ENCODE data around the gene TIMP2. TPM values are rescaled to one million over a fixed set of nuclear protein-coding genes. Genes with fewer than 3 reads are reported as not detected.
"Not testable (repeated sequence)": the region's sequence is repeated elsewhere in the genome, so short reads cannot be mapped to it uniquely, and the experiment has no call there.

The TIMP2 gene
- total RNA-seq, 1 experiment from 2014 or later, result 60.5 TPM

DNA sequence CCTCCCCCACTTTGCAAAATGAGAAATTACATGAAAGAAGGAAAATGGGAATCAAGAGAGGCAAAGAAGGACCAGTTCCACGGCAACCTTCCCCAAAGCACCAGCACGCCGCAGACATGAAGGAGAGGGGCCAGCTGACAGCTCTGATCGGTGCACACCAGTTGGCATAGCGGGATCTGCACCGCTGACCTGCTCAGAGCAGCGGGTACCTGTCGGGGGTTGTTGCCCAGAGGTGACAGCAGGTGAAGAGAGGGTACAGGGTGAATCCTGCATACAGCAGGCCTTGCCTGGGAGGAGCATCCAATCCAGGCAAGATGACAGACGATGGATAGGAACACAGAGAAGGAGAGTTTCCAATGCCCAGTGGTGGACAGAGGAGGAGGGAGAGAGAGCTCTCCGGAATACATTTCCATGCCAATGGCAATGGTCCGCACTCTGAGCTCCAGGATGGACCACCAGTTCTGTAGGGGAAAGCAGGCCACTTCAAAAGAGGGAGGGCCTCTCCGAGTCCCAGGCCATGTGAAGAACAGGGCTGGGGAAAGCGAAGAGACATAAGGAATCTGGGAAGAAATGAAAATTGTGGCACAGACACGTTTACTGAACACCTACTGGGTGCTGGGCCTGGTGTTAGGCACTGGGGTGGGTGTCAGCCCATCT lies 46.2 kb downstream of the TIMP2 start:
- BruUV-seq (replicated peaks), result no TSS peak
- ChIA-PET CTCF (no interaction called here), POLR2A (ENCODE audit: low non-redundant PET) (no interaction called here)
- no peaks in the 10 kb centered on the region for H3K27me3 ChIP-seq (replicated peaks; ENCODE audit: insufficient read depth, low read depth, low read length, poor library complexity)
- peaks cover 4% of the 10 kb centered on the region for H3K4me1 ChIP-seq (ENCODE audit: insufficient read depth, low read length, poor library complexity, severe bottlenecking)
- no peak overlapping the region for H3K27ac ChIP-seq (ENCODE audit: low read depth, low read length, poor library complexity, severe bottlenecking)
- TF ChIP-seq, protein P1, sequence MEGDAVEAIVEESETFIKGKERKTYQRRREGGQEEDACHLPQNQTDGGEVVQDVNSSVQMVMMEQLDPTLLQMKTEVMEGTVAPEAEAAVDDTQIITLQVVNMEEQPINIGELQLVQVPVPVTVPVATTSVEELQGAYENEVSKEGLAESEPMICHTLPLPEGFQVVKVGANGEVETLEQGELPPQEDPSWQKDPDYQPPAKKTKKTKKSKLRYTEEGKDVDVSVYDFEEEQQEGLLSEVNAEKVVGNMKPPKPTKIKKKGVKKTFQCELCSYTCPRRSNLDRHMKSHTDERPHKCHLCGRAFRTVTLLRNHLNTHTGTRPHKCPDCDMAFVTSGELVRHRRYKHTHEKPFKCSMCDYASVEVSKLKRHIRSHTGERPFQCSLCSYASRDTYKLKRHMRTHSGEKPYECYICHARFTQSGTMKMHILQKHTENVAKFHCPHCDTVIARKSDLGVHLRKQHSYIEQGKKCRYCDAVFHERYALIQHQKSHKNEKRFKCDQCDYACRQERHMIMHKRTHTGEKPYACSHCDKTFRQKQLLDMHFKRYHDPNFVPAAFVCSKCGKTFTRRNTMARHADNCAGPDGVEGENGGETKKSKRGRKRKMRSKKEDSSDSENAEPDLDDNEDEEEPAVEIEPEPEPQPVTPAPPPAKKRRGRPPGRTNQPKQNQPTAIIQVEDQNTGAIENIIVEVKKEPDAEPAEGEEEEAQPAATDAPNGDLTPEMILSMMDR (conservative IDR thresholded peaks at IDR 0.05; ENCODE audit: low read depth, low read length), result no peak
- TF ChIP-seq EZH2 (IDR thresholded peaks at IDR 0.05; ENCODE audit: borderline replicate concordance, low read depth, low read length, poor library complexity, severe bottlenecking), result no peak
- H3K36me3 ChIP-seq (ENCODE audit: insufficient read depth, low read length, poor library complexity, severe bottlenecking), result no peaks in the 10 kb centered on the region
- H3K4me3 ChIP-seq (ENCODE audit: low read depth, low read length, poor library complexity, severe bottlenecking), result no peak overlapping the region
- no peak for DNase-seq (ENCODE audit: low spot score)
- no peaks in the 10 kb centered on the region for H3K9me3 ChIP-seq (ENCODE audit: low read depth, low read length, poor library complexity, severe bottlenecking)
- intact Hi-C loops (cut with micrococcal nuclease; ENCODE audit: unreplicated experiment), result no loop called here

DNA sequence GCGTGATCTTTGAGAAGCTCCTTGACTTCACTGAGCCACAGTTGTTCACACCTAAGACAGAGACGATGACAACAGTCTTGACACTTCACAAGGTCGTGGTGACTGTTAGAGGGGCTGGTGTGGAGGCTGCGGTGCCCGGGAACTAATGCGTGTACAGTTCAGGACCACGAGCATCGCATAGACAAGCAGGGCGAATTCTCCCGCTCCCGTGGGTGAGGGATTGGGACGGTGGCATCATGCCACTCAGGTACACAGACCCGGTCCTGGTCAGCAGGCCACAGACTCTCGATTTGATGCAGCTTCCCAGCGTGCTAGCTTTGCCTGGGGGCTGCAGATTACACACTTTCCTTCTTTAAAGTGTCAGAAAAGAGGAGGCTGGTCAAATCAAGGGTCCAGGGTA lies 46.9 kb downstream of the TIMP2 start:
- ChIA-PET POLR2A (ENCODE audit: low non-redundant PET) (no interaction called here), CTCF (no interaction called here)
- TF ChIP-seq EZH2 (IDR thresholded peaks at IDR 0.05; ENCODE audit: borderline replicate concordance, low read depth, low read length, poor library complexity, severe bottlenecking), result no peak
- TF ChIP-seq, protein P1 (conservative IDR thresholded peaks at IDR 0.05; ENCODE audit: low read depth, low read length), result no peak
- no peak overlapping the region for H3K4me3 ChIP-seq (ENCODE audit: low read depth, low read length, poor library complexity, severe bottlenecking)
- H3K36me3 ChIP-seq (ENCODE audit: insufficient read depth, low read length, poor library complexity, severe bottlenecking), result no peaks in the 10 kb centered on the region
- H3K9me3 ChIP-seq (ENCODE audit: low read depth, low read length, poor library complexity, severe bottlenecking), result no peaks in the 10 kb centered on the region
- no peak overlapping the region for H3K27ac ChIP-seq (ENCODE audit: low read depth, low read length, poor library complexity, severe bottlenecking)
- peaks cover 11% of the 10 kb centered on the region for H3K4me1 ChIP-seq (ENCODE audit: insufficient read depth, low read length, poor library complexity, severe bottlenecking)
- H3K27me3 ChIP-seq (replicated peaks; ENCODE audit: insufficient read depth, low read depth, low read length, poor library complexity), result no peaks in the 10 kb centered on the region
- BruUV-seq (replicated peaks), result no TSS peak
- intact Hi-C loops (cut with micrococcal nuclease; ENCODE audit: unreplicated experiment), result no loop called here
- no peak for DNase-seq (ENCODE audit: low spot score)

DNA sequence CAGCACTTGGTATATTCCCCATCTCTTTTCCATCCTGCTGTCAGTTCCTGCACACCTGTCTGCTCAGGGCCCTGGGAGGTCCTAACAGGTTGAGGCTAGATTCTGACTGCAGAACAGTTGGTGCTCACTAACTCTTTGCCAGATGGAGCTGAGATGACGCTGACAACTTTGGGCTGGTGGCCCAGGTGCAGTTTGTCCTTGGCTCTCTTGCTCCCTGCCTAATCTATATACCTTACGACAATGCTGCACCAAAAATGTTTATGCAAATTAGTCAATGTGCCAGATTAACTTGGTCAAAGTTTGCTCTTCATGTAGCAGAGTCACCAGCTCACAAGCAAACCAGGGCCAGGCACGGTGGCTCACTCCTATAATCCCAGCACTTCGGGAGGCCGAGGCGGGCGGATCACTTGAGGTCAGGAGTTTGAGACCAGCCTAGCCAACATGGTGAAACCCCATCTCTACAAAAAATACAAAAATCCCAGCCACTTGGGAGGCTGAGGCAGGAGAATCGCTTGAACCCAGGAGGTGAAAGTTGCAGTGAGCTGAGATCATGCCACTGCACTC lies 48.2 kb downstream of the TIMP2 start:
- H3K27ac ChIP-seq (ENCODE audit: low read depth, low read length, poor library complexity, severe bottlenecking); BruUV-seq (replicated peaks); H3K36me3 ChIP-seq (ENCODE audit: insufficient read depth, low read length, poor library complexity, severe bottlenecking); intact Hi-C loops (cut with micrococcal nuclease; ENCODE audit: unreplicated experiment); H3K4me3 ChIP-seq (ENCODE audit: low read depth, low read length, poor library complexity, severe bottlenecking); CTCF ChIA-PET; POLR2A ChIA-PET (ENCODE audit: low non-redundant PET); H3K27me3 ChIP-seq (replicated peaks; ENCODE audit: insufficient read depth, low read depth, low read length, poor library complexity); H3K9me3 ChIP-seq (ENCODE audit: low read depth, low read length, poor library complexity, severe bottlenecking); DNase-seq (ENCODE audit: low spot score): not testable (repeated sequence)
- H3K4me1 ChIP-seq (ENCODE audit: insufficient read depth, low read length, poor library complexity, severe bottlenecking), result peaks cover 11% of the 10 kb centered on the region

DNA sequence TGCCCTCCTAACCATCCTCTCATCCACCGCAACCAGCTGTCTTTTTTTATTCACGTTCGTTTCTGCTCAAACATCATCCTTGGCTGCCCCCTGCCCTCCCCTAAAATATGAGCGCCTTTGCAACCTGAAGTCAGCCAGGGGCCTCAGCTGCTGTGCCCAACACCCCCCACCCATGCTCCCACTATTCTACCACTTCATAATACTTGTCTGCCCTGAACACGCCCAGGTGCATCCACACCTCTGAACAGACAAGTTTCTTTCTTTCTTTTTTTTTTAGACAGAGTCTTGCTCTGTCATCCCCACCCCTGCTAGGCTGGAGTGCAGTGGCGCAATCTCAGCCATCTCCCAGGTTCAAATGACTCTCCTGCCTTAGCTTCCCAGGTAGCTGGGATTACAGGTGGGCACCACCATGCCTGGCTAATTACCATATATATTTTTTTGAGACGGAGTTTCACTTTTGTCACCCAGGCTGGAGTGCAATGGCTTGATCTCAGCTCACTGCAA lies 49.0 kb downstream of the TIMP2 start:
- ChIA-PET POLR2A (ENCODE audit: low non-redundant PET) (no interaction called here), CTCF (no interaction called here)

More for the DNA sequence above, 49.0 kb downstream of the TIMP2 start:
- Histone ChIP-seq H3K27ac (ENCODE audit: low read depth, low read length, poor library complexity, severe bottlenecking) (no peak overlapping the region), H3K9me3 (ENCODE audit: low read depth, low read length, poor library complexity, severe bottlenecking) (no peaks in the 10 kb centered on the region), H3K36me3 (ENCODE audit: insufficient read depth, low read length, poor library complexity, severe bottlenecking) (no peaks in the 10 kb centered on the region), H3K27me3 (replicated peaks; ENCODE audit: insufficient read depth, low read depth, low read length, poor library complexity) (no peaks in the 10 kb centered on the region), H3K4me3 (ENCODE audit: low read depth, low read length, poor library complexity, severe bottlenecking) (no peak overlapping the region), H3K4me1 (ENCODE audit: insufficient read depth, low read length, poor library complexity, severe bottlenecking) (peaks cover 11% of the 10 kb centered on the region)
- TF ChIP-seq, protein P1 (conservative IDR thresholded peaks at IDR 0.05; ENCODE audit: low read depth, low read length), result no peak
- no peak for TF ChIP-seq EZH2 (IDR thresholded peaks at IDR 0.05; ENCODE audit: borderline replicate concordance, low read depth, low read length, poor library complexity, severe bottlenecking)
- no TSS peak for BruUV-seq (replicated peaks)
- DNase-seq (ENCODE audit: low spot score), result no peak
- intact Hi-C loops (cut with micrococcal nuclease; ENCODE audit: unreplicated experiment), result no loop called here

Data from A673 (cell line).